Measurements from ENCODE around the gene MED15. TPM values are rescaled to one million over a fixed set of nuclear protein-coding genes. Genes with fewer than 3 reads are reported as not detected.

Gene MED15
- total and polyA plus RNA-seq, 2 of the 4 experiments (the other 2 are of a cell fraction): 19.0 to 68.8 TPM

DNA sequence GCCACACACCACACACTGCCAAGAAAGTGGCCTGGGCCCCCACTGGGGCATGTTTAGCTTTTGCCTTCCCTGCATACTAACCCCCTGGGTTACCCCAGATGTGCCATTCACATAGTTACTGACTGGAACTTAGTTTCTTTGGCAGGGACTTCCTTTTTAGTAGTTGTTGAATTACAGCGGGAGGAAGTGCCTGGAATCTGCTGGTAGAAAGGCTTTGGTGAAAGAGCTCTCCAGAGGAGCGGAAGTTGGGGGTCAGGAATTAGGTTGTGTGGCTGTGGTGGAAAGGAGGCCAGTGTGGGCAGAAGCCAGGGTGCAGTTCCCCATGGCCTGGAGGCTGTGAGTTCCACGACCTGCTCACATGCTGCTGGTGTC is 69.0 kb downstream of the MED15 start:
- ChIA-PET POLR2A (ENCODE audit: unreplicated experiment) (no interaction called here), CTCF (no interaction called here)
- Histone ChIP-seq H3K23ac (ENCODE audit: low read depth, low read length) (no peak overlapping the region), H3K36me3 (ENCODE audit: control insufficient read depth, insufficient read depth, low read length) (peaks cover 80% of the 10 kb centered on the region), H2BK20ac (ENCODE audit: low read depth, low read length) (no peak overlapping the region), H2BK5ac (ENCODE audit: low read depth, low read length, poor library complexity, severe bottlenecking) (no peak overlapping the region), H2BK15ac (ENCODE audit: low read depth, low read length) (no peak overlapping the region), H3K4me1 (ENCODE audit: control insufficient read depth, insufficient read depth, low read length) (peaks cover 10% of the 10 kb centered on the region), H3K9me1 (ENCODE audit: insufficient read depth, low read length) (peaks cover 14% of the 10 kb centered on the region; the same call in 1 of the 2 replicates), H4K8ac (ENCODE audit: low read depth in 2 of 2, low read length in 2 of 2) (no peak overlapping the region), H3K27me3 (ENCODE audit: control insufficient read depth, insufficient read depth, low read length) (no peaks in the 10 kb centered on the region), H3K4me2 (ENCODE audit: low read depth, low read length) (no peak overlapping the region), H2AFZ (replicated peaks; ENCODE audit: low read length, poor library complexity) (no peak overlapping the region), H4K20me1 (ENCODE audit: insufficient read depth, low read length) (peaks cover 63% of the 10 kb centered on the region), H3K4ac (ENCODE audit: low read depth, low read length) (no peak overlapping the region), H2AK5ac (ENCODE audit: low read depth, low read length) (no peak overlapping the region), H2BK120ac (ENCODE audit: low read depth, low read length) (no peak overlapping the region), H4K91ac (ENCODE audit: insufficient read depth, low read depth, low read length) (no peak overlapping the region), H3K27ac (ENCODE audit: insufficient read depth, low read length) (no peak overlapping the region), H2AK9ac (replicated peaks; ENCODE audit: low read depth, low read length, poor library complexity) (no peak overlapping the region), H3K14ac (replicated peaks; ENCODE audit: low read depth, low read length) (no peak overlapping the region), H3K9ac (ENCODE audit: low read depth, low read length) (no peak overlapping the region), H3K56ac (ENCODE audit: extremely low read depth, insufficient read depth, low read length) (no peak overlapping the region), H4K5ac (ENCODE audit: low read depth, low read length) (no peak overlapping the region), H3K4me3 (ENCODE audit: insufficient read depth, low read depth, low read length) (no peak overlapping the region), H3K9me3 (ENCODE audit: control insufficient read depth, insufficient read depth, low read length) (no peaks in the 10 kb centered on the region), H3K79me1 (ENCODE audit: low read depth in 1 of 2, low read length in 2 of 2) (peaks cover 63 to 85% of the 10 kb centered on the region in 2 experiments), H3K18ac (ENCODE audit: low read depth, low read length) (no peak overlapping the region)
- no TSS peak for BruUV-seq (replicated peaks)
- TF ChIP-seq, protein P1, sequence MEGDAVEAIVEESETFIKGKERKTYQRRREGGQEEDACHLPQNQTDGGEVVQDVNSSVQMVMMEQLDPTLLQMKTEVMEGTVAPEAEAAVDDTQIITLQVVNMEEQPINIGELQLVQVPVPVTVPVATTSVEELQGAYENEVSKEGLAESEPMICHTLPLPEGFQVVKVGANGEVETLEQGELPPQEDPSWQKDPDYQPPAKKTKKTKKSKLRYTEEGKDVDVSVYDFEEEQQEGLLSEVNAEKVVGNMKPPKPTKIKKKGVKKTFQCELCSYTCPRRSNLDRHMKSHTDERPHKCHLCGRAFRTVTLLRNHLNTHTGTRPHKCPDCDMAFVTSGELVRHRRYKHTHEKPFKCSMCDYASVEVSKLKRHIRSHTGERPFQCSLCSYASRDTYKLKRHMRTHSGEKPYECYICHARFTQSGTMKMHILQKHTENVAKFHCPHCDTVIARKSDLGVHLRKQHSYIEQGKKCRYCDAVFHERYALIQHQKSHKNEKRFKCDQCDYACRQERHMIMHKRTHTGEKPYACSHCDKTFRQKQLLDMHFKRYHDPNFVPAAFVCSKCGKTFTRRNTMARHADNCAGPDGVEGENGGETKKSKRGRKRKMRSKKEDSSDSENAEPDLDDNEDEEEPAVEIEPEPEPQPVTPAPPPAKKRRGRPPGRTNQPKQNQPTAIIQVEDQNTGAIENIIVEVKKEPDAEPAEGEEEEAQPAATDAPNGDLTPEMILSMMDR (conservative IDR thresholded peaks at IDR 0.05; ENCODE audit: low read depth, low read length): no peak
- TF ChIP-seq SMC3 (IDR thresholded peaks at IDR 0.05; ENCODE audit: low read depth, low read length) (no peak), MAZ (IDR thresholded peaks at IDR 0.05; ENCODE audit: borderline replicate concordance, low read depth, low read length) (no peak), NFE2L2 (IDR thresholded peaks at IDR 0.05; ENCODE audit: low read depth, low read length) (no peak), BHLHE40 (IDR thresholded peaks at IDR 0.05; ENCODE audit: low read depth, low read length) (no peak), RAD21 (IDR thresholded peaks at IDR 0.05; ENCODE audit: low read length) (no peak), MAFK (IDR thresholded peaks at IDR 0.05; ENCODE audit: low read depth, low read length) (no peak), RFX5 (IDR thresholded peaks at IDR 0.05; ENCODE audit: low read depth, low read length) (no peak), MXI1 (IDR thresholded peaks at IDR 0.05; ENCODE audit: borderline replicate concordance, low read depth, low read length) (no peak), CHD1 (IDR thresholded peaks at IDR 0.05; ENCODE audit: low read depth, low read length) (no peak), CEBPB (IDR thresholded peaks at IDR 0.05; ENCODE audit: low read depth, low read length) (no peak), FOS (IDR thresholded peaks at IDR 0.05; ENCODE audit: low read depth, low read length) (no peak)
- TF ChIP-seq, protein P2, sequence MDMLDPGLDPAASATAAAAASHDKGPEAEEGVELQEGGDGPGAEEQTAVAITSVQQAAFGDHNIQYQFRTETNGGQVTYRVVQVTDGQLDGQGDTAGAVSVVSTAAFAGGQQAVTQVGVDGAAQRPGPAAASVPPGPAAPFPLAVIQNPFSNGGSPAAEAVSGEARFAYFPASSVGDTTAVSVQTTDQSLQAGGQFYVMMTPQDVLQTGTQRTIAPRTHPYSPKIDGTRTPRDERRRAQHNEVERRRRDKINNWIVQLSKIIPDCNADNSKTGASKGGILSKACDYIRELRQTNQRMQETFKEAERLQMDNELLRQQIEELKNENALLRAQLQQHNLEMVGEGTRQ (IDR thresholded peaks at IDR 0.05; ENCODE audit: low read depth, low read length): no peak
- TF ChIP-seq, protein P3, sequence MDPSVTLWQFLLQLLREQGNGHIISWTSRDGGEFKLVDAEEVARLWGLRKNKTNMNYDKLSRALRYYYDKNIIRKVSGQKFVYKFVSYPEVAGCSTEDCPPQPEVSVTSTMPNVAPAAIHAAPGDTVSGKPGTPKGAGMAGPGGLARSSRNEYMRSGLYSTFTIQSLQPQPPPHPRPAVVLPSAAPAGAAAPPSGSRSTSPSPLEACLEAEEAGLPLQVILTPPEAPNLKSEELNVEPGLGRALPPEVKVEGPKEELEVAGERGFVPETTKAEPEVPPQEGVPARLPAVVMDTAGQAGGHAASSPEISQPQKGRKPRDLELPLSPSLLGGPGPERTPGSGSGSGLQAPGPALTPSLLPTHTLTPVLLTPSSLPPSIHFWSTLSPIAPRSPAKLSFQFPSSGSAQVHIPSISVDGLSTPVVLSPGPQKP (IDR thresholded peaks at IDR 0.05; ENCODE audit: borderline replicate concordance, low read depth, low read length): no peak
- WGBS, 2 experiments (ENCODE audit: extremely low coverage in 2 of 2, insufficient read length in 1 of 2): 60% methylated on average over 1 of the region's 3 CpGs; no CpG with 5 or more reads in 1 of the 2 experiments
- intact Hi-C loops (cut with micrococcal nuclease): no loop called here
- DNase-seq (no peak), ATAC-seq (ENCODE audit: low read depth) (no peak)
- in situ Hi-C loops (cut with MboI; ENCODE audit: low sequenced_read_pairs): no loop called here
- dilution Hi-C loops (cut with HindIII; ENCODE audit: low sequenced_read_pairs, unreplicated experiment): no loop called here

Measured in IMR-90 (cell line).